DMS79 treated with DMSO at 0.1 percent for 48 hours (cell line): ENCODE measurements around the gene POLDIP3.
"Not testable (repeated sequence)": the region's sequence is repeated elsewhere in the genome, so short reads cannot be mapped to it uniquely, and the experiment has no call there.

Experiments used
- DNase-seq: peaks from one replicate; lab custom pipeline; 2025; lab: John Stamatoyannopoulos, UW

POLDIP3 gene

GRCh38 chr22:42553475-42554361 is 61.0 kb downstream of the POLDIP3 start, which contains the start of gene SERHL2:
SERHL2 (plus strand) TSS chr22:42553956; CDS start chr22:42554021, 65 bp downstream.
- DNase-seq = no peak

DNA sequence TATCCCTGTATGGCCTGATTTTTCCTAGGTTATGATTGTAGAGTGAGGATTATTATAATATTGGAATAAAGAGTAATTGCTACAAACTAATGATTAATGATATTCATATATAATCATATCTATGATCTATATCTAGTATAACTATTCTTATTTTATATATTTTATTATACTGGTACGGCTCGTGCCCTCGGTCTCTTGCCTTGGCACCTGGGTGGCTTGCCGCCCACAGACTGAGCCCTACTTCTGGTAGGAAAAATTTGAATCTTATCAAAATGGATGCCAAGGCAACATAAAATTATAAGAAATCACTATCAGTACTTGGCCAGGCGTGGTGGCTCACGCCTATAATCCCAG is 62.4 kb downstream of the POLDIP3 start:
- not testable (repeated sequence) for DNase-seq

- no peak for DNase-seq
Observed at GRCh38 chr22:42549331-42550060, 65.2 kb downstream of the POLDIP3 start.

- no peak for DNase-seq
Observed at GRCh38 chr22:42548597-42549330, 65.9 kb downstream of the POLDIP3 start.

- DNase-seq = not testable (repeated sequence)
Observed at GRCh38 chr22:42548126-42548525, 66.6 kb downstream of the POLDIP3 start.

GRCh38 chr22:42547562-42547961 is 67.1 kb downstream of the POLDIP3 start:
- DNase-seq = no peak

- no peak for DNase-seq
Observed at GRCh38 chr22:42544686-42545085, 70.0 kb downstream of the POLDIP3 start.

- not testable (repeated sequence) for DNase-seq
Observed at GRCh38 chr22:42539236-42539771, 75.4 kb downstream of the POLDIP3 start.

DNA sequence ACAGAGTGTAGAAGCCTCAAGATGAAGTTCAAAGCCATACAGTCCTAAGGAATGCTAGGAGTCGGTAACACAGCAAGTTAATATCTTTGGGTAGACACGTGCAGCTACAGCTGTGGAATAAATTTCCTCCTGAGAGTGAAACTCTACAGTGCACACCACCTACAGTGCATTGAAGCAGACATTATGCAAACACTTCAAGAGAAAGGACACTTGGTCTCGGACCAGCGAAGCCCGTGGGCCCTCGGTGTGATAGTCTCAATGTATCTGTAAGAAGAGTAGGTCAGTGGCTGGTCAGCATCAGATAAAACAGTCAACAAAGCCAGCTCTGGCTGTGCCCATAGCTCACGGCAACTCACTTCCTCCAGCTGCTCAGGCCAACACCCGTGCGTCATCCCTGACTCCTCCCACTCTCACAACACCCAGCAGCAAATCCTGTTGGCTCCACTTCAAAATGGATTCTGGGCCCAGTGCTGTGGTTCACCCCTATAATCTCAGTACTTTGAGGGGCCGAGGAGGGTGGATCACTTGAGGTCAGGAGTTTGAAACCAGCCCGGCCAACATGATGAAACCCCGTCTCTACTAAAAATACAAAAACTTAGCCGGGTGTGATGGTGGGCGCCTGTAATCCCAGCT is 77.4 kb downstream of the POLDIP3 start:
- DNase-seq = not testable (repeated sequence)

DNA sequence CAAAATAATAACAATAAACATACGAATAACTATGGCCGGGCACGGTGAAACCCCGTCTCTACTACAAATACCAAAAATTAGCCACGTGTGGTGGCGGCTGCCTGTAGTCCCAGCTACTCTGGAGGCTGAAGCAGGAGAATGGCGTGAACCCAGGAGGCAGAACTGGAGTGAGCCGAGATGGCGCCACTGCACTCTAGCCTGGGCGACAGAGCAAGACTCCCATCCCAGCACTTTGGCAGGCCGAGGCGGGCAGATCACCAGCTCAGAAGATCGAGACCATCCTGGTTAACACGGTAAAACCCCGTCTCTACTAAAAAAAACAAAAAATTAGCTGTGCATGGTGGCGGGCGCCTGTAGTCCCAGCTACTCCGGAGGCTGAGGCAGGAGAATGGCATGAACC is 78.0 kb downstream of the POLDIP3 start:
- DNase-seq = not testable (repeated sequence)

DNA sequence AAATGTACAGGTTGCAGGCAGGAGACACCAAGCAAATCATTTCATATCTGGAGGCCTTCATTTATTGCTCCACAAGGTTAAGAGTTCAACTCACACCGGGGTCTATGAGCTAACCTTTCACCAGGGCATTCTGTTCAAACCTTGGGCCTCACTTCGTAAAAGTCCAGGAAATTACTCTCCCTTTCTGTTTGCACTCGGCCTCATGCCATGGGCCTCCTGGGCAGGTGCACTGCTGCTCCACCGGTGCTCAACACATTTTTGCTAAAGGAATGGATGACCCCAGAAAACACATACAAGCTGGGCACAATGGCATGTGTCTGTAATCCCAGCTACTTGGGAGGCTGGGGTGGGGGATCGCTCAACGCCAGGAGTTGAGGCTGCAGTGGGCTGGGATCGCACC is 78.5 kb downstream of the POLDIP3 start:
- DNase-seq = no peak

DNA sequence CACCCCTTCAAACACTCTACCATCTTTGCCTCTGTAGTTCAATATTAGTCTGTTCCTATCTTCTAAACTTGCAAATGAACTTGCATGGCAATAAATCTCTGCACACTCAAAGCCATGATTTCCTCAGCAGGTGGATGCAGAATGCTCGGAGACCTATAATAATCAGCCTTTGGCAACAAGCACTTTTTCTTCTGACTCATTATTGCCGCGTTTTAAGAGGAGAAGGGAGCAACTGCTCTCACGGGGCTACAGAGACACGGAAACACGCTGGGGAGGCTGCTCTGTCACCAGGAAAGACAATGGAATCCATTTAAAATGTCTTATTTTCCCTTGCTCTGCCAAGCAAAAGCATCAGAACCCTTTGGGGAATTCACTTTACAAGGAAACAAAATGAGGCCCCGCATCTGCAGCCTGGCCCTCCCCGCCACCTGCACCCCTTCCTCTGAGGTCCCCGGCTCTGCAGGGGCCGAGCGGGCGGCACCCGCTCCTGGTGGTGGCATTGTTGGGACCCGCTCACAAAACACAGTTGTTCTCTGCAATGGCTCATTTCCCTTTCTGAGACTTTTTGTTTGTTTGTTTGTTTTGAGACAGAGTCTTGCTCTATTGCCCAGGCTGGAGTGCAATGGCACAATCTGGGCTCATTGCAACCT is 79.5 kb downstream of the POLDIP3 start:
- not testable (repeated sequence) for DNase-seq
